SU-DHL-6 (cell line): Measurements from ENCODE around the gene SOBP.

Source experiments
- H2AFZ ChIP-seq: fragments of 200-600 bp; sonication (generic); 2 replicates; pipeline ENCODE4 v1.6.1; 2014; ENCODE audit warnings: low read depth, mild to moderate bottlenecking, moderate library complexity, mixed read lengths, antibody characterized with exemption, low read length; ENCODE audit not compliant: severe bottlenecking
- H3F3A ChIP-seq: fragments of 200-600 bp; shearing (Covaris generic); 2 replicates; pipeline ENCODE4 v1.6.0; 2016; ENCODE audit warnings: antibody characterized with exemption, mild to moderate bottlenecking; ENCODE audit not compliant: insufficient read depth
- H3K27ac ChIP-seq: fragments of 200-600 bp; sonication (generic); 2 replicates; pipeline ENCODE4 v1.5.1; 2016; ENCODE audit warnings: low read depth, mild to moderate bottlenecking, low read length, moderate library complexity, mixed read lengths
- H3K27me3 ChIP-seq: fragments of 200-600 bp; sonication (generic), shearing (Covaris generic); 2 replicates; pipeline ENCODE4 v1.6.0; 2014; ENCODE audit warnings: mild to moderate bottlenecking, low read length
- H3K36me3 ChIP-seq: fragments of 200-600 bp; sonication (generic); 2 replicates; pipeline ENCODE4 v1.6.1; 2014; ENCODE audit warnings: mild to moderate bottlenecking, low read length, mixed read lengths
- H3K4me2 ChIP-seq: fragments of 300-600, 200-600 bp; shearing (Covaris generic), sonication (generic); 2 replicates; pipeline ENCODE4 v1.6.0; 2014; ENCODE audit warnings: low read length, low read depth, mild to moderate bottlenecking; ENCODE audit not compliant: poor library complexity, severe bottlenecking
- H3K4me3 ChIP-seq: fragments of 200-600 bp; sonication (generic); 2 replicates; pipeline ENCODE4 v1.5.1; 2014; ENCODE audit warnings: antibody characterized with exemption, low read length, mild to moderate bottlenecking, mixed read lengths; ENCODE audit not compliant: insufficient read depth, poor library complexity, severe bottlenecking
- H3K79me2 ChIP-seq: fragments of 200-600 bp; sonication (generic); 2 replicates; pipeline ENCODE4 v1.6.1; 2014; ENCODE audit warnings: mild to moderate bottlenecking, low read length, moderate library complexity; ENCODE audit not compliant: insufficient read depth
- H3K9ac ChIP-seq: fragments of 200-600 bp; sonication (generic); 2 replicates; pipeline ENCODE4 v1.7.0; 2014; ENCODE audit warnings: mild to moderate bottlenecking, low read length
- H3K9me2 ChIP-seq: fragments of 200-600 bp; sonication (generic); replicated peaks from 2 replicates; pipeline ENCODE4 v1.6.1; 2014; ENCODE audit warnings: low read length; ENCODE audit not compliant: insufficient read depth
- H3K9me3 ChIP-seq: fragments of 200-600 bp; sonication (generic); 2 replicates; pipeline ENCODE4 v1.6.1; 2014; ENCODE audit warnings: low read length, mixed read lengths; ENCODE audit not compliant: insufficient read depth
- H4K20me1 ChIP-seq: fragments of 200-600 bp; sonication (generic); 2 replicates; pipeline ENCODE4 v1.6.1; 2014; ENCODE audit warnings: low read depth, mild to moderate bottlenecking, antibody characterized with exemption, low read length, moderate library complexity, mixed read lengths
- EZH2phosphoT487 ChIP-seq: fragments of 200-600 bp; sonication (generic), shearing (Covaris generic); conservative IDR thresholded peaks from 2 replicates; pipeline ENCODE4 v1.6.1; 2018; ENCODE audit warnings: mild to moderate bottlenecking, antibody characterized with exemption, low read length, moderate library complexity, mixed read lengths
- TF ChIP-seq, protein P1 (sequence below): fragments of 200-600 bp; sonication (generic); IDR thresholded peaks from one replicate; pipeline ENCODE4 v1.5.1; 2017; ENCODE audit warnings: antibody characterized with exemption, mild to moderate bottlenecking, low read length, moderate library complexity; ENCODE audit not compliant: insufficient read depth, poor library complexity, severe bottlenecking

Gene SOBP

DNA sequence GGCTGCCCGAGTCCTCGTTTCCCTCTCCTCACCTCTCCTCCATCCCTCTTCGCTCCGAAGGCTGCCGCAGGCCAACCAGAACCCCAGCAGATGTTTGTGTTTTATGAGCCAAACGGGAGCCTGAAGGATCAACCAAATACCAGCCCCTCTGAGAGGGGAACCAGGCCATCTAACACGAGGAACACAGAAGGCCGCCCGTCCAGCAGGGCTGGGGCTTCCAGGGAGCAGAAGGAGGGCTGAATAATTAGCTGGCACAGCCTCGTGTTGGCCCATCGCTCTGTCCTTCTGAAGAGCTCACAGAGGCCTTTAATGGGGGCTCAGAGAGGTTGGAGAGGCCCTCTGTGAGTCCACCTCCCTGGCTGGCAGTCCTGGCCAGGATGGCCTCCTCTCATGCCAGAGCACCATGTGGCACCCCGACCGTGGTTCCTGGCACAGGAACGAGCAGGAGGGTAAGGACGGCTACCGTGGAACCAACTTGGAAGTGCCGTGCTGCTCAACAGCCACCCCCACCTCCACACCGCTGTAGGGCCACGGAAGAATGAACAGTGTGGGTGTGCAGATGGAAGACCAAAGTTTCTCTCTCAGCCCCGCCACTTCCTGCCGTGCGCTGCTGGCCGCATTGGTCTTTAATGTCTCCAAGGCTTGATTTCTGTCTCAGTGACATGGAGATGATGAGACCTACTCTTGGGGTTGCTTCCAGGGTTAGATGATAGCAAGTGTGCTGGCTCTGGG lies 179.0 kb downstream of the SOBP start:
- TF ChIP-seq EZH2phosphoT487 = no peak
- TF ChIP-seq, protein P1, sequence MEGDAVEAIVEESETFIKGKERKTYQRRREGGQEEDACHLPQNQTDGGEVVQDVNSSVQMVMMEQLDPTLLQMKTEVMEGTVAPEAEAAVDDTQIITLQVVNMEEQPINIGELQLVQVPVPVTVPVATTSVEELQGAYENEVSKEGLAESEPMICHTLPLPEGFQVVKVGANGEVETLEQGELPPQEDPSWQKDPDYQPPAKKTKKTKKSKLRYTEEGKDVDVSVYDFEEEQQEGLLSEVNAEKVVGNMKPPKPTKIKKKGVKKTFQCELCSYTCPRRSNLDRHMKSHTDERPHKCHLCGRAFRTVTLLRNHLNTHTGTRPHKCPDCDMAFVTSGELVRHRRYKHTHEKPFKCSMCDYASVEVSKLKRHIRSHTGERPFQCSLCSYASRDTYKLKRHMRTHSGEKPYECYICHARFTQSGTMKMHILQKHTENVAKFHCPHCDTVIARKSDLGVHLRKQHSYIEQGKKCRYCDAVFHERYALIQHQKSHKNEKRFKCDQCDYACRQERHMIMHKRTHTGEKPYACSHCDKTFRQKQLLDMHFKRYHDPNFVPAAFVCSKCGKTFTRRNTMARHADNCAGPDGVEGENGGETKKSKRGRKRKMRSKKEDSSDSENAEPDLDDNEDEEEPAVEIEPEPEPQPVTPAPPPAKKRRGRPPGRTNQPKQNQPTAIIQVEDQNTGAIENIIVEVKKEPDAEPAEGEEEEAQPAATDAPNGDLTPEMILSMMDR = no peak
- Histone ChIP-seq H3K27ac (no peak overlapping the region), H3K9me2 (no peaks in the 10 kb centered on the region), H3K4me2 (no peak overlapping the region), H2AFZ (peak overlapping the region; percentile 27), H3K27me3 (no peaks in the 10 kb centered on the region), H3K36me3 (no peaks in the 10 kb centered on the region), H3K9me3 (no peaks in the 10 kb centered on the region), H3F3A (no peaks in the 10 kb centered on the region), H3K79me2 (no peaks in the 10 kb centered on the region), H4K20me1 (no peaks in the 10 kb centered on the region), H3K4me3 (no peak overlapping the region), H3K9ac (no peak overlapping the region)

DNA sequence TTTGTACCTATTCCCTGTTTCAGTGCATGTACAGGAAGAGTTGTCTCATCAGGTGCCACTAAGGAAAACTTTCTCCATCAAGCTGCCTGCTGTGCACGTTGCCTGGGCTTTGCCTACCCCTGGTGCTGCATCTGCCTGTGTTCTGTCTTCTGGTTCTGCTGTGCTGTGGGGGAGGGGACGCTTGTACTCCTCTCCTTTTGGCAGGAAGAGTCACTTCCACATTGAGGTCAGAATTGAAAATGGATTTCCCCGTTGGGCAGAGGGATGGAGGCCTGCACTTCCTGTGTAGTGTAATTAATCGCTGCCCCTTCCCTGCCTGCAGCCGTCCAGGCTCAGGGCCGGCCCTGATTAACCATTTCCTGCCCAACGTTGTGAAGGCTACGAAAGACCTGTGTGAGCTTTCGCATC lies 180.9 kb downstream of the SOBP start:
- Histone ChIP-seq H3K9me2 (no peaks in the 10 kb centered on the region), H3K4me2 (no peak overlapping the region), H4K20me1 (no peaks in the 10 kb centered on the region), H3K36me3 (no peaks in the 10 kb centered on the region), H2AFZ (no peak overlapping the region), H3K79me2 (no peaks in the 10 kb centered on the region), H3K9ac (no peak overlapping the region), H3K27me3 (no peaks in the 10 kb centered on the region), H3K9me3 (no peaks in the 10 kb centered on the region), H3K27ac (no peak overlapping the region), H3K4me3 (no peak overlapping the region), H3F3A (no peaks in the 10 kb centered on the region)
- no peak for TF ChIP-seq EZH2phosphoT487
- TF ChIP-seq, protein P1 = no peak

DNA sequence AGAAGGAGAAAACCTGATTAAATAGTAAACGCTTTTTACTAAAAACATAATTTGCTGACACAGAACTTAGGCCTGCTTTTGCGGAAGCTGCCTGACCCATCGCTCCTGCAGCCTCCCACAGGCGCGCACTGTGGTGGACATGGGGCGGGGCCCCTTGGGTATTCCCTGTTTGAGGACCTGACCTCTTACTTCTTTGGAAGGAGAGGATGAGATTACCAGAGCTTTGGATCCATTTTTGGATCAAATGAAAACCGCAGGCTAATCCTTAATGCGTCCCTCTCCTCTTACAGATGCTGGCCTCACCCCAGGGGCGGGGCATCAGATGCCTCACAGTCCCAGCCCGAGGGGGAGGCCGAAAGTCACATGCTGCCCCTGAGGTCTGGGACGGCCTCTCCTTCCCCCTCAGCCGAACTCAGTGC lies 183.2 kb downstream of the SOBP start:
- no peaks in the 10 kb centered on the region for H3K36me3 ChIP-seq
- no peak overlapping the region for H3K9ac ChIP-seq
- H3K27ac ChIP-seq = no peak overlapping the region
- no peaks in the 10 kb centered on the region for H3K27me3 ChIP-seq
- no peak overlapping the region for H3K4me2 ChIP-seq
- no peak overlapping the region for H3K4me3 ChIP-seq
- H3F3A ChIP-seq = no peaks in the 10 kb centered on the region
- no peak for TF ChIP-seq EZH2phosphoT487
- TF ChIP-seq, protein P1 = no peak
- peak overlapping the region; percentile 29 for H2AFZ ChIP-seq
- no peaks in the 10 kb centered on the region for H3K79me2 ChIP-seq
- no peaks in the 10 kb centered on the region for H3K9me3 ChIP-seq
- no peaks in the 10 kb centered on the region for H4K20me1 ChIP-seq
- no peaks in the 10 kb centered on the region for H3K9me2 ChIP-seq
